OCI-LY1 (cell line): ENCODE results near the gene CASP10.
A peak's percentile ranks its signal among the peaks of the same experiment; 100 is the strongest.

ENCODE experiments used
- H2AFZ ChIP-seq: fragments of 200-600 bp; sonication (generic), shearing (Covaris generic); 2 replicates; pipeline ENCODE4 v1.6.0; 2014; ENCODE audit warnings: antibody characterized with exemption, mild to moderate bottlenecking, low read length
- H3F3A ChIP-seq: fragments of 200-600 bp; sonication (generic), shearing (Covaris generic); 2 replicates; pipeline ENCODE4 v1.6.0; 2014; ENCODE audit warnings: mild to moderate bottlenecking, antibody characterized with exemption, low read length, moderate library complexity; ENCODE audit not compliant: insufficient read depth
- H3K27ac ChIP-seq: fragments of 200-600 bp; sonication (generic); 2 replicates; pipeline ENCODE4 v1.5.1; 2014; ENCODE audit warnings: low read length, mixed run types, mild to moderate bottlenecking, low read depth; ENCODE audit not compliant: poor library complexity, severe bottlenecking
- H3K27me3 ChIP-seq: fragments of 200-600 bp; sonication (generic); 2 replicates; pipeline ENCODE4 v1.6.0; 2014; ENCODE audit warnings: antibody characterized with exemption, mild to moderate bottlenecking, low read length, moderate library complexity; ENCODE audit not compliant: insufficient read depth
- H3K36me3 ChIP-seq: fragments of 200-600 bp; sonication (generic); 2 replicates; pipeline ENCODE4 v1.6.1; 2014; ENCODE audit warnings: mild to moderate bottlenecking, antibody characterized with exemption, low read length, moderate library complexity, mixed read lengths; ENCODE audit not compliant: insufficient read depth
- H3K4me1 ChIP-seq: fragments of 200-600 bp; sonication (generic); 2 replicates; pipeline ENCODE4 v1.5.1; 2014; ENCODE audit warnings: mild to moderate bottlenecking, low read length, moderate library complexity; ENCODE audit not compliant: insufficient read depth, severe bottlenecking
- H3K4me2 ChIP-seq: fragments of 200-600 bp; sonication (generic), shearing (Covaris generic); 2 replicates; pipeline ENCODE4 v1.6.1; 2014; ENCODE audit warnings: low read length
- H3K4me3 ChIP-seq: fragments of 200-600 bp; sonication (generic); 2 replicates; pipeline ENCODE4 v1.5.1; 2014; ENCODE audit warnings: low read length, low read depth, mild to moderate bottlenecking, mixed read lengths; ENCODE audit not compliant: poor library complexity, severe bottlenecking
- H3K79me2 ChIP-seq: fragments of 200-600 bp; shearing (Covaris generic); 2 replicates; pipeline ENCODE4 v1.6.1; 2016; ENCODE audit warnings: mixed run types, low read length, mixed read lengths; ENCODE audit not compliant: insufficient read depth
- H3K9ac ChIP-seq: fragments of 200-600 bp; sonication (generic), shearing (Covaris generic); 2 replicates; pipeline ENCODE4 v1.6.1; 2014; ENCODE audit warnings: mild to moderate bottlenecking, low read length, mixed read lengths
- H3K9me2 ChIP-seq: fragments of 200-600 bp; sonication (generic), shearing (Covaris generic); 2 replicates; pipeline ENCODE4 v1.6.1; 2014; ENCODE audit warnings: low read depth, mild to moderate bottlenecking, low read length, mixed read lengths
- H3K9me3 ChIP-seq: fragments of 200-600 bp; shearing (Covaris generic); 2 replicates; pipeline ENCODE4 v1.6.1; 2014; ENCODE audit warnings: low read length, mixed read lengths
- H4K20me1 ChIP-seq: fragments of 200-600 bp; sonication (generic), shearing (Covaris generic); 2 replicates; pipeline ENCODE4 v1.6.0; 2016; ENCODE audit warnings: mild to moderate bottlenecking, low read length; ENCODE audit not compliant: insufficient read depth
- CTCF ChIP-seq: fragments of 200-600 bp; sonication (generic), shearing (Covaris generic); IDR thresholded peaks from 2 replicates; pipeline ENCODE4 v1.5.1; 2017; ENCODE audit warnings: mild to moderate bottlenecking, antibody characterized with exemption, low read length, moderate library complexity, mixed read lengths
- EZH2 ChIP-seq: fragments of 200-600 bp; sonication (generic), shearing (Covaris generic); IDR thresholded peaks from 2 replicates; pipeline ENCODE4 v1.8.0; 2017; ENCODE audit warnings: borderline replicate concordance, mixed run types, mild to moderate bottlenecking, antibody characterized with exemption, low read length, moderate library complexity, mixed read lengths

The CASP10 gene

DNA sequence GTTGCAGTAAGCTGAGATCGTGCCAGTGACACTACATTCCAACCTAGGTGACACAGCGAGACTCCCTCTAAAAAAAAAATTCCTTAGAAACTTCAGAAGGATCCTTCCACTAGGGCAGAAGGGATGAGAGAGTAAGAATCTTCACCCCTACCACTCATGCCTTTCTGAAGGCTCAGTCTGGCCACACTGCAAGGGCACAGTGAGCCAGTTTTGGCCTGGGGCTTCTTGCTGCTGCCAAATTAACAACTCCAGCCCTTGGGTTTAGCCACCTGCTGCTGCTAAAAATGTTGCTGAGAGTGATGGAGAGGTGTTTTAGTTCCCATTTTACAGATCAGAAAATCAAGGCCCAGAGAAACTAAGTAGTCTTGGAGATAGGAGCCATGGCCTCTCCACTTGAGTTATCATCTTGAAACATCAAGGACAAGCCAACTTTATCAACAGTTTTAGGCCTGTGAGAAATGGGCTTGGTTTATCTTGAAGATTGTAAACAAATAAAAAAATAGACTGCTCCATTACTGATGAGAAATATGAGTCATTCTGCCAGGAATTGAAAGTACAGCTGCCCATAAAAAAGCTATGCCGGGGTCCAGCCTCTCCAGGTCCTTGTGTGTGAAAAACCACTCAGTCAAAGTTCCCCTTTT lies 45.5 kb downstream of the CASP10 start:
- H3K79me2 ChIP-seq = no peaks in the 10 kb centered on the region
- TF ChIP-seq EZH2 = no peak
- no peak for TF ChIP-seq CTCF
- H3F3A ChIP-seq = no peaks in the 10 kb centered on the region
- H3K4me3 ChIP-seq = no peak overlapping the region
- peaks cover 20% of the 10 kb centered on the region for H3K4me1 ChIP-seq
- no peak overlapping the region for H3K27ac ChIP-seq
- H3K9me2 ChIP-seq = no peaks in the 10 kb centered on the region
- H2AFZ ChIP-seq = no peak overlapping the region
- H3K9me3 ChIP-seq = no peaks in the 10 kb centered on the region
- no peaks in the 10 kb centered on the region for H4K20me1 ChIP-seq
- no peak overlapping the region for H3K4me2 ChIP-seq
- H3K36me3 ChIP-seq = no peaks in the 10 kb centered on the region
- no peaks in the 10 kb centered on the region for H3K27me3 ChIP-seq
- H3K9ac ChIP-seq = no peak overlapping the region

- no peak overlapping the region for H3K4me2 ChIP-seq
- H3K4me3 ChIP-seq = no peak overlapping the region
- H3K27ac ChIP-seq = no peak overlapping the region
- H4K20me1 ChIP-seq = no peaks in the 10 kb centered on the region
- H3K9ac ChIP-seq = no peak overlapping the region
- no peaks in the 10 kb centered on the region for H3F3A ChIP-seq
- H3K4me1 ChIP-seq = peaks cover 16% of the 10 kb centered on the region
- no peaks in the 10 kb centered on the region for H3K9me2 ChIP-seq
- H3K36me3 ChIP-seq = no peaks in the 10 kb centered on the region
- H3K9me3 ChIP-seq = no peaks in the 10 kb centered on the region
- H2AFZ ChIP-seq = no peak overlapping the region
- TF ChIP-seq CTCF = no peak
- no peak for TF ChIP-seq EZH2
- H3K79me2 ChIP-seq = peaks cover 3% of the 10 kb centered on the region
- H3K27me3 ChIP-seq = no peaks in the 10 kb centered on the region
Observed at GRCh38 chr2:201228912-201229290, 46.0 kb downstream of the CASP10 start.

- Histone ChIP-seq H3K36me3 (no peaks in the 10 kb centered on the region), H3K79me2 (peaks cover 27% of the 10 kb centered on the region), H3F3A (no peaks in the 10 kb centered on the region), H3K9me3 (no peaks in the 10 kb centered on the region), H4K20me1 (no peaks in the 10 kb centered on the region), H3K27ac (peak overlapping the region; percentile 72), H3K9ac (peak overlapping the region; percentile 54), H3K4me3 (peak overlapping the region; percentile 86), H3K4me1 (peaks cover 37% of the 10 kb centered on the region), H2AFZ (peak overlapping the region; percentile 81), H3K27me3 (no peaks in the 10 kb centered on the region), H3K4me2 (peak overlapping the region; percentile 92), H3K9me2 (no peaks in the 10 kb centered on the region)
- TF ChIP-seq EZH2 (no peak), CTCF (peak; percentile 93)
Observed at GRCh38 chr2:201231781-201232466, 49.0 kb downstream of the CASP10 start.
